HG03095 (cell line): ENCODE measurements around the gene CRK.
"Not testable (repeated sequence)": the region's sequence is repeated elsewhere in the genome, so short reads cannot be mapped to it uniquely, and the experiment has no call there.

Source experiments
- ATAC-seq: cut with Tn5 transposase; IDR thresholded peaks from one replicate; pipeline ENCODE4 v1.9.1; 2021; ENCODE audit warnings: moderate library complexity; ENCODE audit not compliant: unreplicated experiment

Gene CRK

DNA sequence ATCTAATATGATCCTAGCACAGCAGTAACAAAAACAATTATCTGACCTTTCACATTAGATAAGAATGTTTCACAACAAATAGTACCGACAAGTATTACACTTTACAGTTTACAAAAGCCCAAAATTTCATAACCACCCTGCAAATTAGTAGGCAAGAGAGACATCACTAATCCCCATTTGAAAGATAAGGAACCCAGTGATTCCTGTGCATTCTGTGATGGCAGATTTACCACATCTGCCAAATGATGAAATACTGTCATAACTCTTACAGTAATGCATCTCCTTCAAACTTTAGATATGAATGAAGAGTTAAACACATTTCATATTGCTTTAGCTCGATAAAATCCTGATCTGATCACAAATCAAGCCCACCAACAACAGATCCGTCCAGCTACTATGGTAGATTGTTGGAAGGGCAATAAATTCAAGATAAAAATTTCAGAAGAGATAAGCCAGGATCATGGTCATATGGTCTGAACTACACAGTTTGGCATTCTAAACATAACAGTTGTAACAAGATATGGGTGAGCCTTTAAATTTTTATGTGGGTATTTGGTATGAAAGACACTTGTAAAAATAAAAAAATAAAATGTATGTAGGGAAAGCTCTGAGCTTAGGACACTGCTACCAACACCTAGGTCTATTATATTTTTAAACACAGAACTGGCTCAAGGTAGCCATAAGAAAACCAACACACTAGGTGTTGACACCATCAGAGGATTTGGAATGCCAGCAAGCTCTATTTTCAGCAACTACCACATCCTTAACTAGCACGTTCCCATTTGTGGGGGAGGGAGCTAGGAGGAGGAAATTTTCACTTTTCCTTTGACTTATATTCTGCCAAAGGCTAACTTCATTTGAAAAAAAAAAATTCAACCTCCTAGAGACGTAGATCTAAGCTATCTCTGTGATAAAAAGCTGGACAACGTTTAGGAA, 65.3 kb downstream of the CRK start:
- ATAC-seq, result no peak

DNA sequence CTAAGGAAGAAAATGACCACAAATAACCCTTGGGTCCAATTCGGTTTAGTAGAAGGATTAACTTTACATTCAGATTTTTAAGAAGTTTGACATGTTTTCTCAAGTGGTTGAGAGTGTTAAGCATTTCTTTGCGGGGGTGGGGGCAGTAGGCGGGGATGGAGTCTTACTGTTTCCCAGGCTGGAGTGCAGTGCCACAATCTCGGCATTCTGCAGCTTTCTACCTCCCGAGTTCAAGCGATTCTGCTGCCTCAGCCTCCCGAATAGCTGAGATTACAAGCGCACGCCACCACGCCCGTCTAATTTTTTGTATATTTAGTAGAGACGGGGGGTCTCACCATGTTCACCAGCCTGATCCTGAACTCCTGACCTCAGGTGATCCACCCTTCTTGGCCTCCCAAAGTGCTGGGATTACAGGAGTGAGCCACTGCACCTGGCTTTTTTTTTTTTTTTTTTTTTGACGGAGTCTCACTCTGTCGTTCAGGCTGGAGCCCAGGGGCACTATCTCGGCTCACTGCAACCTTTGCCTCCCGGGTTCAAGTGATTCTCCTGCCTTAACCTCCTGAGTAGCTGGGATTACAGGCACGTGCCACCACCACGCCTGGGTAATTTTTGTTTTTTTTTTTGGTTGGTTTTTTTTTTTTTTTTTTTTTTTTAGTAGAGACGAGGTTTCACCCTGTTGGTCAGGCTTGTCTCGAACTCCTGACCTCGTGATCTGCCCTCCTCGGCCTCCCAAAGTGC, 68.4 kb downstream of the CRK start:
- not testable (repeated sequence) for ATAC-seq

DNA sequence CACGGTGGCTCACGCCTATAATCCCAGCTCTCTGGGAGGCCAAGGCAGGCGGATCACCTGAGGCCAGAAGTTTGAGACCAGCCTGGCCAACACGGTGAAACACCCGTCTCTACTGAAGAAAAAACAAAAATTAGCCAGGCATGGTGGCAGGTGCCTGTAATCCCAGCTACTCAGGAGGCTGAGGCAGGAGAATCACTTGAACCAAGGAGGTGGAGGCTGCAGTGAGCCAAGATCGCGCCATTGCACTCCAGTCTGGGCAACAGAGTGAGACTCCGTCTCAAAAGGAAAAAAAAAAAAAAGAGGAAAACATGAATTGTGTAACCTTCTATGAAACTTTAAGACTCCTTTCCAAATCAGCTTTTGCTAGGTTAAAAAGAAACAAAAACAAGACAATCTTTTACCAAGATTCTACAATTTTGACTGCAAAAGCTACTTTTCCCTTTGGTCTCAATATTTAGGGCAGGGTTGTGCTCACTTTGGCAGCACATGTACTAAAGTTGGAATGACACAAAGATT, 69.3 kb downstream of the CRK start:
- not testable (repeated sequence) for ATAC-seq

DNA sequence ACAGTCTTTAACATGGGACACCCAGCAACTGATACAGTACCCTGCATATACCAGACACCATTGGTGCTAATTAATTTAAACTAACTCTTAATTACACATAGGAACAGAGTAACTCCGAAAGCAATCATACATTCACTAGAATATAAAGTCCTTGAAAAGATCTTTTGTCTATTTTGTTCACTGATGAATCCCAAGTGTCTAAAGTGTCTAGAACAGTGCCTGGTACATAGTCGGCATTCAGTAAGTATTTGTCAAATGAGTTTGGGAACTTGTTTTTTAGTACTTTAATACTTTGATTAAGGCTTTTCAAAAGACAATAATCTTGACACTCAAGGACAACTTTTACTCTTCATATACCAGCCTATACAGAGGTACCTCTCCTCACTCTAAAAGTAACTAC, 69.8 kb downstream of the CRK start:
- ATAC-seq, result no peak

DNA sequence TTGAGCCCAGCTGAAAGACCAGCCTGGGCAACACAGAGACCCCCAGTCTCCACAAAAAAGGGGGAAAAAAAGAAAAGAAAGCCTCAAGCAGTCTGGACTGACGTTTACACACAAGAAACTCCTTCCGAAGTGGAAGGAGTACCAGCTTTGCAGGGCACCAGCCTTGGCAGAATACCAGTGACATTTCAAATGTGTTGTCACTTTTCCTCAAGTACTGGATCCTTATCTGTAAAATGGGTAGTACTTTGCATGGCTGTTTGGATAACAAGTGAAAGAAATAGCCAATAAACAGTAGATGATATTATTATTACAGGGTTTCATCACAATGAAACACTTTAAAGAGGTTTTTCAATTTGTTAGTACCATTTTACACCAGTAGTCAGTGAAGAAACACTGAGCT, 70.2 kb downstream of the CRK start:
- ATAC-seq, result no peak

DNA sequence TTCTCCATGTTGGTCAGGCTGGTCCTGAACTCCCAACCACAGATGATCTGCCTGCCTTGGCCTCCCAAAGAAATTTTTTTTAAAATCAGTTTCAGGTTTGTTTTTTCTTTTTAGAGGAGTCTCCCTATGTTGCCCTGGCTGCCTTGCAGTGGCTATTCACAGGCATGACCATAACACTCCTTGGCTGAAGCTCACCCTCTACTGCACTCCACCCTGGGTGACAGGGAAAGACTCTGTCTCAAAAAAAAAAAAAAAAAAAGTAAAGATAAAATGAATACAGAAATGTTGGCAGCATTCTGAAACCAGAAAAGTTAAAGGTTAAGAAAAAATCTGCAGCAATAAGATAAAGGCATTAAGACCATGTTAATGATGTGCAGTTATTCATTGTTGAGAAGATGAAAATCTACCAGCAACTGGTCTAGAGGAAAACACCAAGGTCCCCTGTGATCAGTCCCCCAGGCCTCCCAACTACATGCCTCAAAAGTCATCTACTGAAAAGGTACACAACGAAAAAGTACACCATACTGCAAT, 71.1 kb downstream of the CRK start:
- ATAC-seq, result no peak

DNA sequence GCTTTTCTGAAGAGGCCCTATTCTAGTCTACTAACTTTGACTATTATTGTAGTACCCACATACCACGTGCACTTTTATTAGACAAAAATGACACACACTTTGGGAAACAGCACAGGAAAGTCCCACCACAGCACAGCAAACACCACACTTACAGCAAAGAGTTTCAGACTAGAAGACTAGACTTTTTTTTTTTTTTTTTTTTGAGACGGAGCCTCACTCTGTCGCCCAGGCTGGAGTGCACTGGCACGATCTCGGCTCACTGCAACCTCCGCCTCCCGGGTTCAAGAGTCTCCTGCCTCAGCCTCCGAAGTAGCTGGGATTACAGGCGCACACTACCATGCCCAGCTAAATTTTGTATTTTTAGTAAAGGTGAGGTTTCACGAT, 76.1 kb downstream of the CRK start:
- ATAC-seq, result no peak

DNA sequence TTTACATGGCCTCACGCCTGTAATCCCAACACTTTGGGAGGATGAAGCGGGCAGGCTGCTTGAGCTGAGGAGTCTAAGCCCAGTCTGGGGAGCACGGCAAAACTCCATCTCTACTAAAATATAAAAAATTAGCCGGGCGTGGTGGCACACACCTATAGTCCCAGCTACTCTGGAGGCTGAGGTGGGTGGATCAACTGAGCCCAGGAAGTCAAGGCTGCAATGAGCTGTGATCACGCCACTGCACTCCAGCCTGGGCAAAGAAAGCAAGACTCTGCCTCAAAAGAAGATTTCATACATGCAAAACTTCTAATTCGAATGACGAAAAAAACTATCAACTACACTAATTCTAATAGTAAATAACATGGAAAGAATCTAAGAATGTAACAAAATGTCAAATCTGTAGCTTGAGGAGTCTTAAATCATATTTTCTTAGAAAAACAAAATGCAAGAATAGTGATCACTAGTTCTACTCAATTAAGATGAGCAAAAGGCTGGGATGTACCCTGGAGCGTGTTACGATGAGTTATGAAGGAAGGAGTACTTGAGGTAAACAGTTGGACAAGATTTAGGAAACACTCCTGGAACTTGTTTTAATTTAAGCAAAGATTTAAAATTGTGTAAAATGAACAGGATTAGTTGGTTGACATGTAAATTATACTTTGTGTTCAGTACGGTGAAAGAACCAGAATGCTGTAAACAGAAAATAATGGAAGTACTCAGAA, 76.7 kb downstream of the CRK start:
- ATAC-seq, result no peak

DNA sequence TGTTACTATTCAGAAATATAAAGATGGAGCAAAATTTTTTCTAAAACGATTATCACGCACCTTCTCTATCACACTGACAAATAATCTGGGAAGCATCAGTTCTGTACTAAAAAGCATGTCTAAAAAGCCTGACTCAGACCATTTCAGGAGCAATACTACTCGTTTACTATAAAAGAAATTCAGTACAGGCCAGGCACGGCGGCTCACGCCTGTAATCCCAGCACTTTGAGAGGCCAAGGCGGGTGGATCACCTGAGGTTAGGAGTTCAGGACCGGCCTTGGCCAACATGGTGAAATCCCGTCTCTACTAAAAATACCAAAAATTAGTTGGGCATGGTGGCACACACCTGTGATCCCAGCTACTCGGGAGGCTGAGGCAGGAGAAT, 77.6 kb downstream of the CRK start:
- ATAC-seq, result not testable (repeated sequence)

DNA sequence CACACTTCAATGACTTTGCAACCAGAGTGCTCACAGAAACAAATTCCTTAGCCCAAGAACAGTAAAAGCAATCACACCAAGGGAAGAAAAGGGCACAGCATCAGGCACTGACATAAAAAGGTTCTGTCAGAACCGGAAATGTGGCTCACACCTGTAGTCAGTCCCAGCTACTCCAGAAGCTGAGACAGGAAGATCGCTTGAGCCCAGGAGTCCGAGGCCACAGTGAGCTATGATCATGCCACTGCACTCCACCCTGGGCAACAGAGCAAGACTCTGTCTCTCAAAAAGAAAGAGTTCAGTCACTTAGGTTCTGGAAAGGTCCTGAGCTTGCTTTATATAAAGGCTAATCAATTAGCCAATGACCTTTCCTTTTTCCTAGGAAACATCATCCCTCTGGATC, 78.7 kb downstream of the CRK start:
- ATAC-seq, result no peak

DNA sequence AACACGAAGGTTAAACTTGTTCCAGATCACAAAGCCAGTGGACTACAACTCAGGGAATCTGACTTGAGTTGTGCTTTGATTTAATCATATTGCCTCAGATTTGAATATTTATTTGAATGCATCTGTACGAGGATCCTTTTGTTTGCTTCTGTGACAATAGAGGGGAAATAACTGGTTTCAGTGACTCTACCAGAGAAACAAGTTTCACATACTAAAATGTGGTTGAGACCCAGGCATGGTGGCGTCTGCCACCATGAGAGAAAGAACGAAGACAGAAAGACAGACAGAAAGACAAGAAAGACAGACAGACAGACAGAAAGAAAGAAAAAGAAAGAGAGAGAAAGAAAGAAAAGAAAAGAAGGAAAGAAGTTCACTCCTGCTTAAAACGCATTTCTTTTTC, 80.0 kb downstream of the CRK start:
- no peak for ATAC-seq

DNA sequence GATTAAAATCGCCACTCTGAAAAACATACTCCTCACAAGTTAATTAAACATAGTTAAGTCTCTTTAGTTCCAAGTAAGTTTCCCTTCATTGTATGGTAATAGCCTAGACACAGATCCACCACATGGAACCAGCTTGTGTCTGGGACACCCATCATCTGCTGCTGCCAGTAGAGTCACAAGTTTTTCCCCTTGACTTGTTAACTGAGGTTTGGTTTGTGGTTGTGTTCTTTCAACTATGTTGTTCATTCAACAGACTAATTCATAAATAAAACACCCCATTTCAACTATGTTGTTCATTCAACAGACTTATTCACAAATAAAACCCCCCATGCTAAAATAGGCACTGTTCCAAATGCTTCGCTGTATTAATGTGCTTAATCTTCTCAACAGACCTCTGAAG, 80.4 kb downstream of the CRK start:
- ATAC-seq, result no peak

DNA sequence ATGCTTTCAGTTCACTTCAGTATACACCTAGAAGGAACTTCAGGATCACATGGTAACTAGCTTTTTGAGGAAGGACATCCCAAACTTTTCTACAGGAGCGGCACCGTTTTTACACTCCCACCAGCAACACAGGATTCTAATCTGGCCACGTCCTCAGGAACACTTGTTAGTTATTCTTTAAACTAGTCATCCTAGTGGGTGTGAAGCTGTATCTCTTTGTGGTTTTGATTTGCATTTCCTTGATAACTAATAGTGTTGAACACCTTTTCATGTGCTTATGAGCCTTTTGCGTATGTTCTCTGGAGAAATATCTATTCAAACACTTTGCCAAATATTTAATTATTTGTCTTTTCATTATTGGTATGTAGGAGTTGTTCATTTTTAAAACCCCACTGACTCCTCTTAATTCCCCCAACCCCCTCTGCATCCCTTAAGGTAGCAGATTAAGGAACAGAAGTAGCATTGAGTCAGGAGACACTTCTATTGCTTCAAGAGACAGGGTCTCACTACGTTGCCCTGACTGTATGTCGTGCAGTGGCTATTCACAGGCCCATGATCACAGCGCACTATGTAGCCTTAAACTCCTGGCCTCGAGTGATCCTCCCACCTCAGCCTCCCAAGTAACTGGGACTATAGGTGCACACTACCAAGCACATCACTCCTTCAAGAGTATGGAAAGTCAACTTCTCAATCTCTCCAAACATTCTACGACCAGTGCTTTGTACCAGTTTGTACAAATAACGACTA, 81.4 kb downstream of the CRK start:
- ATAC-seq, result no peak

DNA sequence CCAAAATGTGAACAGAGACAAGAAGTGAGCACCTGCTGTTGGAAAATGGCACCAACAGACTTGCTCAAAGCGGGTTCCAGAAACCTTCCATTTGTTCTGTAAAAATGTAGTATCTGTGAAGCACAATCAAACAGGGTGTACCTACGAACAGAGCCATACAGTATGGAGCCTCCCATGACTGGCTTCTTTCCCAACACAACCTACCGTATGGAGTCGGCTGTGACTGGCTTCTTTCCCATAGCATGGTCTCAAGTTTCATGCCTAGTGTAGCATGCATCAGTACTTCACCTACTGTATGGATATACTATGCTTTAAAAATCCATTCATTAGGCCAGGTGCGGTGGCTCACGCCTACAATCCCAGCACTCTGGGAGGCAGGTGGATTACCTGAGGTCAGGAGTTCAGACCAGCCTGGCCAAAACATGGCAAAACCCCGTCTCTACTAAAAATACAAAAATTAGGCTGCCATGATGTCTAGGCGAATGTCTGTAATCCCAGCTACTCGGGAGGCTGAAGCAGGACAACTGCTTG, 82.3 kb downstream of the CRK start:
- no peak for ATAC-seq

DNA sequence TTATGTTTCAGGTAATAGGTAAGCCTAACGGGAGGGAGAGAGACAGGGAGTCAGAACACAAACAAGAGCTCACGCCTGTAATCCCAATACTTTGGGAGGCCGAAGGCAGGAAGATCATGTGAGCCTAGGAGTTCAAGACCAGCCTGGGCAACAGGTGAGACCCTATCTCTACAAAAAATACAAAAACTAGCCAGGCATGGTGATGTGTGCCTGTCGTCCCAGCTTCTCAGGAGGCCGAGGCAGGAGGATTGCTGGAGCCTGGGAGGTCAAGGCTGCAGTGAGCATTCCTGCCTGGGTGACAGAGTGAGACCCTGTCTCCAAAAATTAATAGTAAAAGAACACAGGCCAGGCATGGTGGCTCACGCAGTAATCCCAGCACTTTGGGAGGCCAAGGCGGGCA, 83.4 kb downstream of the CRK start:
- ATAC-seq, result no peak

DNA sequence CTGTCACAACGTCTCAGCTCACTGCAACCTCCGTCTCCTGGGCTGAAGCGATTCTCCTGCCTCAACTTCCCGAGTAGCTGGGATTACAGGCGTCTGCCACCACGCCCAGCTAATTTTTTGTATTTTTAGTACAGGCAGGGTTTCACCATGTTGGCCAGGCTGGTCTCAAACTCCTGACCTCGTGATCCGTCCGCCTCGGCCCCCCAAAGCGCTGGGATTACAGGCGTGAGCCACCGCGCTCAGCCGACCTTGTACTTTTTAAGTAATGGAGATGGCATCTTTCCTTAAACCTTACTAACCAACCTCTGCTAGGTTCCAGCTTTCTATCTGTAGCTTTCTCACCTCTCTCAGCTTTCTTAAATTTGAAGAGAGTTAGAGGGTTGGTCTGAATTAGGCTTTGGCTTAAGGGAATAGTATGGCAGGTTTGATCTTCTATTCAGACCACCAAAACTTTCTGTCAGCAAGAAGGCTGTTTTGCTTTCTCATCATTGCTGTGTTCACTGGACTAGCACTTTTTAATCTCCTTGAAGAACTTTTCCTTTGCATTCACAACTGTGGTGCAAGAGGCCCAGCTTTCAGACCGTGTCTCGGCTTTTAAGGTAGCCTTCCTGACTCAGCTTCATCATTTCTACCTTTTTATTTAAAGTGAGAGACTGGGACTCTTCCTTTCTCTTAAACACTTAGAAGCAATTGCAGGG, 84.0 kb downstream of the CRK start:
- ATAC-seq, result no peak
